RPMI7951 (cell line): Measurements from ENCODE around the gene B3GNT3. TPM values are rescaled to one million over a fixed set of nuclear protein-coding genes. Genes with fewer than 3 reads are reported as not detected.
"Not testable (repeated sequence)": the region's sequence is repeated elsewhere in the genome, so short reads cannot be mapped to it uniquely, and the experiment has no call there.

Source experiments
- DNase-seq: peaks from one replicate; pipeline ENCODE4 v3.0.0-alpha.2; 2012; ENCODE audit warnings: low read depth
- total RNA-seq: library from RNA; depleted of rRNA; stranded (reverse); fragments of >200 nt; shearing (Covaris generic); gene quantifications from 2 replicates; pipeline ENCODE4 v1.2.3, GENCODE V29; 2014

B3GNT3 gene
- total RNA-seq, 1 experiment from 2014 or later: 0.12 TPM

- peak; percentile 81 for DNase-seq
These were observed 28.3 kb upstream of the B3GNT3 start for GRCh38 chr19:17766543-17767131.

GRCh38 chr19:17767559-17767958 is 27.4 kb upstream of the B3GNT3 start:
- DNase-seq: no peak

- no peak for DNase-seq
These were observed 24.3 kb upstream of the B3GNT3 start for GRCh38 chr19:17770613-17771012.

GRCh38 chr19:17772172-17772571 is 22.8 kb upstream of the B3GNT3 start:
- peak; percentile 52 for DNase-seq

GRCh38 chr19:17775245-17775927 is 19.6 kb upstream of the B3GNT3 start:
- peak; percentile 57 for DNase-seq

GRCh38 chr19:17775991-17776803 is 18.7 kb upstream of the B3GNT3 start:
- peak; percentile 36 for DNase-seq

GRCh38 chr19:17777840-17778239 is 17.1 kb upstream of the B3GNT3 start:
- not testable (repeated sequence) for DNase-seq

- peak; percentile 59 for DNase-seq
These were observed 16.5 kb upstream of the B3GNT3 start for GRCh38 chr19:17778251-17778967.

- DNase-seq: peak; percentile 46
These were observed 15.7 kb upstream of the B3GNT3 start for GRCh38 chr19:17778968-17779929.

GRCh38 chr19:17780781-17781180 is 14.2 kb upstream of the B3GNT3 start:
- DNase-seq: no peak

GRCh38 chr19:17783721-17784120 is 11.2 kb upstream of the B3GNT3 start:
- DNase-seq: not testable (repeated sequence)

- DNase-seq: peak; percentile 55
These were observed 10.5 kb upstream of the B3GNT3 start for GRCh38 chr19:17784201-17785008.

- DNase-seq: no peak
These were observed 7.5 kb upstream of the B3GNT3 start for GRCh38 chr19:17787274-17787913.

GRCh38 chr19:17788632-17789031 is 6.3 kb upstream of the B3GNT3 start:
- no peak for DNase-seq

- DNase-seq: no peak
These were observed 4.7 kb upstream of the B3GNT3 start for GRCh38 chr19:17790059-17790780.

GRCh38 chr19:17794412-17794730 is 567 bp upstream of the B3GNT3 start:
- no peak for DNase-seq

GRCh38 chr19:17795495-17795856 is 538 bp downstream of the B3GNT3 start:
- DNase-seq: no peak

- DNase-seq: no peak
These were observed 1.3 kb downstream of the B3GNT3 start for GRCh38 chr19:17796013-17796837.
